ENCODE data around the gene VAX1.

Gene VAX1

GRCh38 chr10:117178190-117178589 lies 40.1 kb upstream of the VAX1 start:
- Histone ChIP-seq H3K18ac (ENCODE audit: low read length) (no peak overlapping the region), H3K79me2 (ENCODE audit: control insufficient read depth, insufficient read depth, low read length) (no peaks in the 10 kb centered on the region), H3K36me3 (ENCODE audit: control insufficient read depth, insufficient read depth, low read length) (no peaks in the 10 kb centered on the region), H2AK5ac (ENCODE audit: low read length) (no peak overlapping the region), H3K79me1 (ENCODE audit: low read length) (no peaks in the 10 kb centered on the region), H3K4me2 (ENCODE audit: low read length) (no peak overlapping the region), H3K9ac (ENCODE audit: low read length) (no peak overlapping the region), H3K27me3 (ENCODE audit: insufficient read depth, low read length, poor library complexity) (peaks cover 3% of the 10 kb centered on the region), H3K4me1 (ENCODE audit: control insufficient read depth, low read depth, low read length) (peaks cover 2% of the 10 kb centered on the region), H2BK5ac (ENCODE audit: low read length) (no peak overlapping the region), H2BK120ac (ENCODE audit: low read depth, low read length) (no peak overlapping the region), H4K8ac (ENCODE audit: low read depth, low read length) (no peak overlapping the region), H3K27ac (ENCODE audit: low read depth, low read length) (no peak overlapping the region), H3K4ac (ENCODE audit: low read depth, low read length) (no peak overlapping the region), H2BK15ac (replicated peaks; ENCODE audit: low read depth) (no peak overlapping the region), H4K5ac (ENCODE audit: low read length) (no peak overlapping the region), H3K4me3 (ENCODE audit: low read length) (no peak overlapping the region), H3K23ac (ENCODE audit: low read length) (no peak overlapping the region), H3K56ac (ENCODE audit: low read length) (no peak overlapping the region)
- WGBS (ENCODE audit: extremely low coverage, insufficient coverage, low lambda C conversion rate): no CpG with 5 or more reads among the region's 3 CpGs
- no peak for DNase-seq

GRCh38 chr10:117175901-117176534 lies 37.9 kb upstream of the VAX1 start:
- peak; percentile 71 for DNase-seq
- H3K4ac ChIP-seq (ENCODE audit: low read depth, low read length): no peak overlapping the region
- H3K4me3 ChIP-seq (ENCODE audit: low read length): no peak overlapping the region
- H3K56ac ChIP-seq (ENCODE audit: low read length): no peak overlapping the region
- no peak overlapping the region for H2BK15ac ChIP-seq (replicated peaks; ENCODE audit: low read depth)
- no peak overlapping the region for H3K23ac ChIP-seq (ENCODE audit: low read length)
- no peak overlapping the region for H3K18ac ChIP-seq (ENCODE audit: low read length)
- peaks cover 11% of the 10 kb centered on the region for H3K27me3 ChIP-seq (ENCODE audit: insufficient read depth, low read length, poor library complexity)
- no peak overlapping the region for H2BK120ac ChIP-seq (ENCODE audit: low read depth, low read length)
- no CpG with 5 or more reads among the region's 12 CpGs for WGBS (ENCODE audit: extremely low coverage, insufficient coverage, low lambda C conversion rate)
- H3K79me2 ChIP-seq (ENCODE audit: control insufficient read depth, insufficient read depth, low read length): no peaks in the 10 kb centered on the region
- peaks cover 2% of the 10 kb centered on the region for H3K4me1 ChIP-seq (ENCODE audit: control insufficient read depth, low read depth, low read length)
- H3K79me1 ChIP-seq (ENCODE audit: low read length): no peaks in the 10 kb centered on the region
- no peak overlapping the region for H4K8ac ChIP-seq (ENCODE audit: low read depth, low read length)
- no peak overlapping the region for H2AK5ac ChIP-seq (ENCODE audit: low read length)
- H4K5ac ChIP-seq (ENCODE audit: low read length): no peak overlapping the region
- peak overlapping the region; percentile 60 for H3K4me2 ChIP-seq (ENCODE audit: low read length)
- no peak overlapping the region for H2BK5ac ChIP-seq (ENCODE audit: low read length)
- H3K27ac ChIP-seq (ENCODE audit: low read depth, low read length): no peak overlapping the region
- no peak overlapping the region for H3K9ac ChIP-seq (ENCODE audit: low read length)
- H3K36me3 ChIP-seq (ENCODE audit: control insufficient read depth, insufficient read depth, low read length): no peaks in the 10 kb centered on the region

GRCh38 chr10:117175215-117175900 lies 37.3 kb upstream of the VAX1 start:
- Histone ChIP-seq H3K4ac (ENCODE audit: low read depth, low read length) (no peak overlapping the region), H3K79me1 (ENCODE audit: low read length) (no peaks in the 10 kb centered on the region), H3K4me2 (ENCODE audit: low read length) (peak overlapping the region; percentile 60), H3K23ac (ENCODE audit: low read length) (no peak overlapping the region), H2BK15ac (replicated peaks; ENCODE audit: low read depth) (no peak overlapping the region), H2BK120ac (ENCODE audit: low read depth, low read length) (no peak overlapping the region), H3K18ac (ENCODE audit: low read length) (no peak overlapping the region), H2AK5ac (ENCODE audit: low read length) (no peak overlapping the region), H3K27me3 (ENCODE audit: insufficient read depth, low read length, poor library complexity) (peaks cover 11% of the 10 kb centered on the region), H3K9ac (ENCODE audit: low read length) (peak overlapping the region; percentile 4), H4K8ac (ENCODE audit: low read depth, low read length) (no peak overlapping the region), H3K4me1 (ENCODE audit: control insufficient read depth, low read depth, low read length) (peaks cover 2% of the 10 kb centered on the region), H3K4me3 (ENCODE audit: low read length) (peak overlapping the region; percentile 2), H3K56ac (ENCODE audit: low read length) (peak overlapping the region; percentile 6), H3K36me3 (ENCODE audit: control insufficient read depth, insufficient read depth, low read length) (no peaks in the 10 kb centered on the region), H4K5ac (ENCODE audit: low read length) (no peak overlapping the region), H2BK5ac (ENCODE audit: low read length) (no peak overlapping the region), H3K79me2 (ENCODE audit: control insufficient read depth, insufficient read depth, low read length) (no peaks in the 10 kb centered on the region), H3K27ac (ENCODE audit: low read depth, low read length) (no peak overlapping the region)
- DNase-seq: no peak
- WGBS (ENCODE audit: extremely low coverage, insufficient coverage, low lambda C conversion rate): no CpG with 5 or more reads among the region's 46 CpGs

- DNase-seq: peak; percentile 91
- H4K5ac ChIP-seq (ENCODE audit: low read length): no peak overlapping the region
- no peak overlapping the region for H3K4ac ChIP-seq (ENCODE audit: low read depth, low read length)
- no CpG with 5 or more reads among the region's 16 CpGs for WGBS (ENCODE audit: extremely low coverage, insufficient coverage, low lambda C conversion rate)
- H2BK15ac ChIP-seq (replicated peaks; ENCODE audit: low read depth): no peak overlapping the region
- H3K79me2 ChIP-seq (ENCODE audit: control insufficient read depth, insufficient read depth, low read length): no peaks in the 10 kb centered on the region
- no peak overlapping the region for H2AK5ac ChIP-seq (ENCODE audit: low read length)
- peaks cover 13% of the 10 kb centered on the region for H3K27me3 ChIP-seq (ENCODE audit: insufficient read depth, low read length, poor library complexity)
- H3K4me2 ChIP-seq (ENCODE audit: low read length): peak overlapping the region; percentile 60
- H3K36me3 ChIP-seq (ENCODE audit: control insufficient read depth, insufficient read depth, low read length): no peaks in the 10 kb centered on the region
- H4K8ac ChIP-seq (ENCODE audit: low read depth, low read length): no peak overlapping the region
- peak overlapping the region; percentile 2 for H3K4me3 ChIP-seq (ENCODE audit: low read length)
- no peak overlapping the region for H3K27ac ChIP-seq (ENCODE audit: low read depth, low read length)
- no peak overlapping the region for H3K23ac ChIP-seq (ENCODE audit: low read length)
- H2BK120ac ChIP-seq (ENCODE audit: low read depth, low read length): no peak overlapping the region
- H3K79me1 ChIP-seq (ENCODE audit: low read length): no peaks in the 10 kb centered on the region
- H3K18ac ChIP-seq (ENCODE audit: low read length): no peak overlapping the region
- H2BK5ac ChIP-seq (ENCODE audit: low read length): no peak overlapping the region
- H3K56ac ChIP-seq (ENCODE audit: low read length): no peak overlapping the region
- H3K4me1 ChIP-seq (ENCODE audit: control insufficient read depth, low read depth, low read length): peaks cover 2% of the 10 kb centered on the region
- H3K9ac ChIP-seq (ENCODE audit: low read length): peak overlapping the region; percentile 4
Measured at GRCh38 chr10:117174439-117175214, 36.6 kb upstream of the VAX1 start.

- Histone ChIP-seq H4K8ac (ENCODE audit: low read depth, low read length) (no peak overlapping the region), H2BK120ac (ENCODE audit: low read depth, low read length) (no peak overlapping the region), H4K5ac (ENCODE audit: low read length) (no peak overlapping the region), H3K23ac (ENCODE audit: low read length) (no peak overlapping the region), H3K79me2 (ENCODE audit: control insufficient read depth, insufficient read depth, low read length) (no peaks in the 10 kb centered on the region), H3K18ac (ENCODE audit: low read length) (no peak overlapping the region), H3K27me3 (ENCODE audit: insufficient read depth, low read length, poor library complexity) (peaks cover 43% of the 10 kb centered on the region), H2BK15ac (replicated peaks; ENCODE audit: low read depth) (no peak overlapping the region), H2BK5ac (ENCODE audit: low read length) (no peak overlapping the region), H3K36me3 (ENCODE audit: control insufficient read depth, insufficient read depth, low read length) (no peaks in the 10 kb centered on the region), H3K4me3 (ENCODE audit: low read length) (no peak overlapping the region), H3K4ac (ENCODE audit: low read depth, low read length) (no peak overlapping the region), H3K9ac (ENCODE audit: low read length) (no peak overlapping the region), H2AK5ac (ENCODE audit: low read length) (no peak overlapping the region), H3K27ac (ENCODE audit: low read depth, low read length) (no peak overlapping the region), H3K4me1 (ENCODE audit: control insufficient read depth, low read depth, low read length) (no peaks in the 10 kb centered on the region), H3K4me2 (ENCODE audit: low read length) (no peak overlapping the region), H3K79me1 (ENCODE audit: low read length) (no peaks in the 10 kb centered on the region), H3K56ac (ENCODE audit: low read length) (no peak overlapping the region)
- no CpG with 5 or more reads among the region's 6 CpGs for WGBS (ENCODE audit: extremely low coverage, insufficient coverage, low lambda C conversion rate)
- peak; percentile 57 for DNase-seq
Measured at GRCh38 chr10:117170244-117170643, 32.2 kb upstream of the VAX1 start.

Data from mesendoderm (in vitro differentiated cells).